Activated naive CD4-positive, alpha-beta T cell treated with anti-CD3 and anti-CD28 coated beads, Interleukin-2, amount 50 U/mL, for 72 hours (primary cell): ENCODE measurements around the gene CLSTN2. TPM values are rescaled to one million over a fixed set of nuclear protein-coding genes. Genes with fewer than 3 reads are reported as not detected.

Source experiments
- ATAC-seq, 2 donors: fragments of 150-1000 bp; cut with Tn5 transposase; 2 replicates each; pipeline ENCODE4 v1.10.0; 2021; ENCODE audit warnings: mild to moderate bottlenecking in 2 of 2, moderate library complexity in 2 of 2
- DNase-seq, 2 donors: peaks; one replicate each; pipeline ENCODE4 v3.0.0; 2021 to 2022; ENCODE audit warnings: low spot score in 2 of 2
- H3K27ac Mint-ChIP-seq, 2 donors: one replicate each; pipeline ENCODE4 v1.8.0; 2022; ENCODE audit warnings: mild to moderate bottlenecking in 2 of 2, mixed read lengths in 2 of 2
- H3K36me3 Mint-ChIP-seq, 2 donors: one replicate each; pipeline ENCODE4 v1.8.0; 2022; ENCODE audit warnings: mixed read lengths in 2 of 2
- H3K9me3 Mint-ChIP-seq, 2 donors: one replicate each; pipeline ENCODE4 v1.8.0; 2022; ENCODE audit warnings: mixed read lengths in 2 of 2
- total RNA-seq, 2 donors: library from RNA; stranded (reverse); gene quantifications; one replicate each; pipeline ENCODE4 v1.2.3, GENCODE V29; 2022

The CLSTN2 gene
- total RNA-seq, 2 donors from 2014 or later, result not detected

- Mint-ChIP-seq H3K36me3 (no peaks in the 10 kb centered on the region), H3K27ac (no peak overlapping the region), H3K9me3 (peaks cover 4 to 5% of the 10 kb centered on the region in 2 donors)
- ATAC-seq (no peak), DNase-seq (no peak)
Measured at GRCh38 chr3:140053794-140054193, 118.8 kb downstream of the CLSTN2 start.

- no peak overlapping the region for H3K27ac Mint-ChIP-seq
- DNase-seq, result no peak
- no peaks in the 10 kb centered on the region for H3K36me3 Mint-ChIP-seq
- peaks cover 4 to 5% of the 10 kb centered on the region in 2 donors for H3K9me3 Mint-ChIP-seq
- ATAC-seq, result no peak
Measured at GRCh38 chr3:140055092-140055791, 120.3 kb downstream of the CLSTN2 start.

GRCh38 chr3:140056047-140056446, 121.1 kb downstream of the CLSTN2 start:
- Mint-ChIP-seq H3K36me3 (no peaks in the 10 kb centered on the region), H3K27ac (no peak overlapping the region), H3K9me3 (peaks cover 4 to 5% of the 10 kb centered on the region in 2 donors)
- no peak for ATAC-seq
- DNase-seq, result no peak

GRCh38 chr3:140061211-140061610, 126.2 kb downstream of the CLSTN2 start:
- Mint-ChIP-seq H3K27ac (no peak overlapping the region), H3K9me3 (peaks cover 7 to 12% of the 10 kb centered on the region in 2 donors), H3K36me3 (no peaks in the 10 kb centered on the region)
- DNase-seq (no peak), ATAC-seq (no peak)

- no peak overlapping the region for H3K27ac Mint-ChIP-seq
- H3K9me3 Mint-ChIP-seq, result peaks cover 7 to 12% of the 10 kb centered on the region in 2 donors
- no peaks in the 10 kb centered on the region for H3K36me3 Mint-ChIP-seq
- DNase-seq (no peak), ATAC-seq (no peak)
Measured at GRCh38 chr3:140062461-140062860, 127.5 kb downstream of the CLSTN2 start.

- Mint-ChIP-seq H3K9me3 (peaks cover 7 to 8% of the 10 kb centered on the region in 2 donors), H3K27ac (no peak overlapping the region), H3K36me3 (no peaks in the 10 kb centered on the region)
- no peak for DNase-seq
- ATAC-seq, result no peak
Measured at GRCh38 chr3:140067487-140067886, 132.5 kb downstream of the CLSTN2 start.

- DNase-seq (no peak), ATAC-seq (no peak)
- H3K36me3 Mint-ChIP-seq, result no peaks in the 10 kb centered on the region
- peaks cover 6 to 8% of the 10 kb centered on the region in 2 donors for H3K9me3 Mint-ChIP-seq
- H3K27ac Mint-ChIP-seq, result no peak overlapping the region
Measured at GRCh38 chr3:140068494-140069017, 133.6 kb downstream of the CLSTN2 start.

- ATAC-seq, result no peak
- H3K36me3 Mint-ChIP-seq, result no peaks in the 10 kb centered on the region
- no peak overlapping the region for H3K27ac Mint-ChIP-seq
- no peaks in the 10 kb centered on the region for H3K9me3 Mint-ChIP-seq
- DNase-seq, result no peak
Measured at GRCh38 chr3:140073278-140074045, 138.5 kb downstream of the CLSTN2 start.

- ATAC-seq, result no peak
- Mint-ChIP-seq H3K27ac (no peak overlapping the region), H3K9me3 (no peaks in the 10 kb centered on the region), H3K36me3 (no peaks in the 10 kb centered on the region)
- no peak for DNase-seq
Measured at GRCh38 chr3:140076552-140076951, 141.6 kb downstream of the CLSTN2 start.

- no peaks in the 10 kb centered on the region for H3K9me3 Mint-ChIP-seq
- DNase-seq (no peak), ATAC-seq (no peak)
- no peaks in the 10 kb centered on the region for H3K36me3 Mint-ChIP-seq
- H3K27ac Mint-ChIP-seq, result no peak overlapping the region
Measured at GRCh38 chr3:140077406-140077805, 142.4 kb downstream of the CLSTN2 start.

- DNase-seq (no peak), ATAC-seq (no peak)
- no peak overlapping the region for H3K27ac Mint-ChIP-seq
- no peaks in the 10 kb centered on the region for H3K9me3 Mint-ChIP-seq
- H3K36me3 Mint-ChIP-seq, result no peaks in the 10 kb centered on the region
Measured at GRCh38 chr3:140078343-140078742, 143.4 kb downstream of the CLSTN2 start.

- H3K9me3 Mint-ChIP-seq, result no peaks in the 10 kb centered on the region
- ATAC-seq, result no peak
- DNase-seq, result no peak
- no peak overlapping the region for H3K27ac Mint-ChIP-seq
- no peaks in the 10 kb centered on the region for H3K36me3 Mint-ChIP-seq
Measured at GRCh38 chr3:140078940-140079339, 144.0 kb downstream of the CLSTN2 start.

- ATAC-seq (no peak), DNase-seq (no peak)
- Mint-ChIP-seq H3K36me3 (no peaks in the 10 kb centered on the region), H3K9me3 (no peaks in the 10 kb centered on the region), H3K27ac (no peak overlapping the region)
Measured at GRCh38 chr3:140081887-140082286, 146.9 kb downstream of the CLSTN2 start.

GRCh38 chr3:140085001-140085400, 150.0 kb downstream of the CLSTN2 start:
- Mint-ChIP-seq H3K9me3 (no peaks in the 10 kb centered on the region), H3K36me3 (no peaks in the 10 kb centered on the region), H3K27ac (no peak overlapping the region)
- ATAC-seq, result no peak
- DNase-seq, result no peak

GRCh38 chr3:140086642-140087041, 151.7 kb downstream of the CLSTN2 start:
- ATAC-seq, result no peak
- no peak for DNase-seq
- H3K27ac Mint-ChIP-seq, result no peak overlapping the region
- H3K9me3 Mint-ChIP-seq, result peaks cover 0 to 5% of the 10 kb centered on the region in 2 donors
- H3K36me3 Mint-ChIP-seq, result no peaks in the 10 kb centered on the region

GRCh38 chr3:140088058-140088457, 153.1 kb downstream of the CLSTN2 start:
- no peaks in the 10 kb centered on the region for H3K36me3 Mint-ChIP-seq
- no peak for DNase-seq
- H3K9me3 Mint-ChIP-seq, result peaks cover 0 to 5% of the 10 kb centered on the region in 2 donors
- ATAC-seq, result no peak
- no peak overlapping the region for H3K27ac Mint-ChIP-seq

- Mint-ChIP-seq H3K27ac (no peak overlapping the region), H3K9me3 (peaks cover 0 to 5% of the 10 kb centered on the region in 2 donors), H3K36me3 (no peaks in the 10 kb centered on the region)
- no peak for DNase-seq
- ATAC-seq, result no peak
Measured at GRCh38 chr3:140088513-140088912, 153.5 kb downstream of the CLSTN2 start.
